Putamen (tissue), 1 donor: ENCODE results near the gene PDE4D.
"Not testable (repeated sequence)": the region's sequence is repeated elsewhere in the genome, so short reads cannot be mapped to it uniquely, and the experiment has no call there.

Experiments used
- DNase-seq: peaks from one replicate; pipeline ENCODE4 v3.0.0-alpha.2; 2016; ENCODE audit warnings: low spot score

PDE4D gene

GRCh38 chr5:59698207-59699178, 195.0 kb downstream of the PDE4D start:
- no peak for DNase-seq

- DNase-seq = no peak
These were observed 199.1 kb downstream of the PDE4D start for GRCh38 chr5:59694411-59694810.

- DNase-seq = no peak
These were observed 199.8 kb downstream of the PDE4D start for GRCh38 chr5:59693492-59694309.

- DNase-seq = no peak
These were observed 207.7 kb downstream of the PDE4D start for GRCh38 chr5:59685793-59686192.

GRCh38 chr5:59685191-59685530, 208.4 kb downstream of the PDE4D start:
- no peak for DNase-seq

- no peak for DNase-seq
These were observed 208.9 kb downstream of the PDE4D start for GRCh38 chr5:59684388-59685190.

- DNase-seq = no peak
These were observed 210.2 kb downstream of the PDE4D start for GRCh38 chr5:59683311-59683710.

- DNase-seq = no peak
These were observed 211.0 kb downstream of the PDE4D start for GRCh38 chr5:59682542-59682941.

- DNase-seq = no peak
These were observed 214.6 kb downstream of the PDE4D start for GRCh38 chr5:59678943-59679342.

GRCh38 chr5:59674763-59675162, 218.8 kb downstream of the PDE4D start:
- DNase-seq = no peak

GRCh38 chr5:59673438-59674058, 220.0 kb downstream of the PDE4D start:
- DNase-seq = peak; percentile 30

- no peak for DNase-seq
These were observed 227.0 kb downstream of the PDE4D start for GRCh38 chr5:59666440-59667068.

- not testable (repeated sequence) for DNase-seq
These were observed 227.7 kb downstream of the PDE4D start for GRCh38 chr5:59665832-59666203.

GRCh38 chr5:59665086-59665831, 228.3 kb downstream of the PDE4D start:
- DNase-seq = no peak

GRCh38 chr5:59661954-59662615, 231.4 kb downstream of the PDE4D start:
- DNase-seq = no peak

GRCh38 chr5:59661311-59661710, 232.2 kb downstream of the PDE4D start:
- DNase-seq = no peak

- no peak for DNase-seq
These were observed 232.8 kb downstream of the PDE4D start for GRCh38 chr5:59660737-59661136.

- no peak for DNase-seq
These were observed 236.9 kb downstream of the PDE4D start for GRCh38 chr5:59656351-59657254.
